Measurements from ENCODE around the gene SLC1A3.

Gene SLC1A3

DNA sequence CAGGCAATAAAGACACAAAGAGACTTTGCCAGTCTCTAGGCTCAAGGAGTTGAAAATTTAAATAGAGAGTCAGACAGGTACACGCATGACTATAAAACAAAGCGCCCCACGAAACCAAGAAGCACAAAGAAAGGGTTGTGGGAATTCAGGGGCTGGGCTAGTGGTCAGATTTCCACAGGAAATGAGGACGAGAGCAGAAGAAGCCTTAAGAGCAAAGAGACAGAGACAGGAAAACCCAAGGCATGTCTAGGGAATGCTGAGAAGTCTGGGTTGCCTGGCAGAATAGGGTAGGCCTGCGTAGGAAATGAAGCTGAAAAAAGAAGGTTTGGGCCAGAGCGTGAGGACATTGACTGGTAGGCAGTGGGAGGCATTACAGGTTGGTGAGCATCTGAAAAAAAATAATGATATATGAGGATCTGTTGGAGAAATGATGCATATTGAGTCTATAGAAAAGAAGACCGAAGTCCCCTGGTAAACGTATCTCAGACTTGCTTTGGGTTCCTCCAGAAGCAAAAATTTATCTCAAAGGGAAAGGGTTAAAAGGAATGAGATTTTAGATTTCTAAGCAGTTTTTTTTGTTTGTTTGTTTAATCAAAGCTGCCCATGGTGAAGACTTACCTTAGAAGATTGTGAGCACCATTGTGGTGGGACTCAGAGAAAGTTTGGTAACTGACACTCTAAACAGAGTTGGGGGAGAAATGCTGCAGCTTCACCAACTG lies 51.8 kb downstream of the SLC1A3 start:
- no peak for DNase-seq

DNA sequence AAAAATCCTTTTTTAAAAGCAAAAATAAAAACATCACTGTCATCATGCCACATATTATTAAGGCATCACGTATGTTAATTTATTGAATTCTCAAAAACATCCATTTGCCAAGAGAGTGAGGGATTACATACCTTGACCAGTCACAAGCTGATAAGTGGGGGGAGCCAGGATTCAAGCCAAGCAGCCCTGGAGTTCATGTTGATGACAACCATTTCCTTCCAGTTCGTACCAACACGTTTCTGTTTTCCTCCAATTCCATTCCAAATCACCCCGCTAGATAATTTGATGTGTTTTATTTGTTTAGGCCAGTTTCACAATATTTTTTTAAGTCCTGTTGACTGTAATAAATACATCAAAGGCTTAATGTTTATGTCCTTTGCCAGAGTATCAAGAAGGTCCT lies 53.0 kb downstream of the SLC1A3 start:
- no peak for DNase-seq

DNA sequence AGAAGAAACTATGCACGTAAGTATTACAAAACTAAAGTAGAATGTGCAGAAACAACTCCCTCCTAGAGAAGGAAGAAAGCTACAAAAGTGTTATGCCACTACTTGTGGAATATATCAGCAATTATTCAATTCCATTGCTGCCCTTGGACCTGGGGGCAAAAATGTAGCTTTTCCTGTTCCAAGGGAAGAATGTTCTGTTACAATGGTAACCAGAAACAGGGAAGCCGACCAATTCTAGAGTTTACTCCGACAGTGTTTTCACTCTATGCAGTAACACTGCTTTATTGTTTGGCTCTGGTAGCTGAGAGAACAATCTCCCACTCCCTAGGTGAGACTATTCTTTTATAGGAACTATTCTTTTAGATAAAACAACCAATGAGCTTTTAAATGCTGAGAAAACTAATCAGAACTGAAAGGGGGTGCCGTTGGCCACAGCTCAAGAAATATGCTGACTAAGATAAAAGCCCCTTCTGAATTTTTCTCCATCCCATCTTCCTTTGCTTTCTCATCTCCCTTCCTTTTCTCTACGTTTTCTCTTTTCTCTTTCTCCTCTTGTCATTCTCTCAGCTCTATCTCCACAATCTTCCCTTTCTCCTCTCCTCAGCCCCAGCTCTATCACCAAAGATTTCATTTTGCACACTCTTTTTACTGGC lies 54.1 kb downstream of the SLC1A3 start:
- no peak for DNase-seq

DNA sequence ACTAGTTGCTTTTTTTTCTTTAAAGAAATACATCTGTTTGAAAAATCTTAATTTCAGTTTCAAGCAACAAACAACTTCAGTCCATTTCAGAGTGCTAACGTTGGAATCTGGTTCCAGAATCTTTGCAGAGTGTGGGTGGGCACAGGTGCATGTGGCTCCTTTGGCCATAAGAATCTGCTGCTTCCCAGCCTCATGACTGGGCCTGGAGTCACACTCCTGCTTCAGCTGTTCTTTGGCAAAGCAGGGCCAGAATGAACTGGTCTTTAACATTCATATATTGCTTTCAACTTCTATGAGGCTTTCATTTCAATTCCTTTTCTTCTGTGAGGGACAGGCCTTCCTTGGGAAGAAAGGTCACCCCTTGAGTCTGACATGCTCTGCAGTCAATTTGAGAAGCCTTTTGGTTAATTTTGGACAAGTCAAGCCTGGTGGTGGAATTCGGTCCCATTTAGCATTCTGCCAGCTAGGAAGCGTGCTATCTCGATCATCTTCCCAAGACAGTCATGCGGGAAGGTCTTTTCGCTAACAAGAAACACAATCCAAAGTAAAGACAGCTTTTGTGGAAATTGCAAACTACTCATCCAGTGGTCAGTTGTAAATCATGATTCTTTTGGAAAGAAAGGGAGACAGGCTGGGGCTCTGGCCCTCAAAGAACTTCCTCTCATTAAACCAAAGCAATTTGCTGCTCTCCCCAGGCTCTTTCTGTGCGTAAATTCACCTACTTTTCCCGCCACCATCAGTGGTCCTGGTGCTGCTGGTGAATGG lies 55.2 kb downstream of the SLC1A3 start:
- DNase-seq, result no peak

DNA sequence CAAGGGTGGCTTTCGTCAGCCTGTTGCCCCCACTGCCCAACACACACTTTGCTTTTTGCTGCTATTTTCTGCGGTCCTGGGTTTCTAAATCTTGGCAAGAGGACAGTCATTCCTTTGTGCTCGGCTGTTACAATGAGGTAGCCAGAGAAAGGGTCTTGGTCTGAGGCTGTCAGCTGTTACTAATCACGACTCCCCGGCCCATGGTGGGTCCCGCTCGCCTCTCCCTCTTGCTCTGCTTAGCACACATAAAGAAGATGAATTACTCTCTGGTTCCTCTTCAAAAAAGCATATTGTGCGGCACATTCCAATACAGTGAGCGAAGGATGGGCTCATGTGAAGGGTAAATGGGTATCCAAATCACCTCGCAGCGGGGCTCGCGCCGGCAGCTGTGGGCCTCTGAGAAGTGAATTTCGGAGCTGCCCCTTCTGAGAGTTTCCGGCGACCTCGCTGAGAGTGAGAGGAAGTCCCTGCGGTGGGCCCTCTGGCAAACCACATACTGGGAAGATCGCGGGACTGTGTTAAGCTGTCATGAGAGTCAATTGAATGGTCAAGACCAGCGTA lies 56.0 kb downstream of the SLC1A3 start:
- DNase-seq, result no peak

DNA sequence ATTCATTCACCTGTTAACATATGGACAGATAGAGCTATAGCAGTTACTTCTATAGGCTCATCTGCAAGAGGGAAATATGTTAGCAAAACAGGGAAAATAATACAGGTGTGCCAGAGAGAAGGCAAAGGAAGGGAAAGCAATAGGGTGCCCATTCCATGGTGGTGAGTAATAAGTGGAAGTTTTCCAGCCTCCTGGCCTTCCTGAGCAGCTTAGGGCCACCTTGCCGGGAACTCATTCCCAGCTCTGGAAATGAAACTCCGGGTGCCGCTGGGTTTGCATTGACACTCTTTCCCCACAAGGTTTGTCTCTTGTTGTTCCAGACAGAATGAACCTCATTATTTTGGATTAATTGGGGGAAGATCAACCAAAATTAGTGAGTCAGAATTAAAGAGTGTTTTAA lies 58.4 kb downstream of the SLC1A3 start:
- no peak for DNase-seq

DNA sequence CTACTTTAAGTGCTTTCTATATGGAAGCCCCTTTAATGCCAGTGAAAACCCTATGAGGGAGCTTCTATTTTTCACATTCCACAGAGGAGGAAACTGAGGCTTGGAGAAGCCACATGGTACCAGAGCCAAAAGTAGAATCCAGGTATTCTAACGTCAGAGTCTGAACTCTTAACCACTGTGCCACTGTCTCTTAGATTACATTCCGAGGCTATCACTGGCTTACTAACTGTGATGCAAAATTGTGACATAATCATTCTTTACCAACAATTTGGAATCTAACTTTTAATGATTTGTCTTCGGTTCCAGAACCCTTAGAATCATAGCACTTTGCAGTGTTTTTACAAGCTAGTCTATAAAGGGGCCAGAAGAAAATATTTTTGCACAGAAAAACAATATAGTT lies 59.2 kb downstream of the SLC1A3 start:
- DNase-seq, result no peak

DNA sequence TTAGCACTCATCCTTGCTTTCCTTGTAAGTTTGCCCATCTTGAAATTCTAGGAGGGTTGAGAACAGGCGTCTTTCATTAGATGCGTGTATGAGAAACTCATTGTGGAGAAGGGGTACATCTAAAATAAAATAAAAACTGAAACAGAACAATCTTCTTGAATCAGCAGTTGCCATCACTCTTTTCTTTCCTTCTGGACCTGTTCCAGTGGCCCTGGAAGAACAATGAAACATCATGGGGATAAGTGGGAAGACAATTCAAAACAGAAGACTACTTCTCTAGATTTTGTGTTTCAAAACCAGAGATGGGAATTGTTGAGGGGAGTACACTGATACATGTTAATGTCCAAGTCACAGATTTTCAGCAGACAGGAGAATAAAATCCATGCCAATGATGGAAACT lies 59.9 kb downstream of the SLC1A3 start:
- DNase-seq, result no peak

DNA sequence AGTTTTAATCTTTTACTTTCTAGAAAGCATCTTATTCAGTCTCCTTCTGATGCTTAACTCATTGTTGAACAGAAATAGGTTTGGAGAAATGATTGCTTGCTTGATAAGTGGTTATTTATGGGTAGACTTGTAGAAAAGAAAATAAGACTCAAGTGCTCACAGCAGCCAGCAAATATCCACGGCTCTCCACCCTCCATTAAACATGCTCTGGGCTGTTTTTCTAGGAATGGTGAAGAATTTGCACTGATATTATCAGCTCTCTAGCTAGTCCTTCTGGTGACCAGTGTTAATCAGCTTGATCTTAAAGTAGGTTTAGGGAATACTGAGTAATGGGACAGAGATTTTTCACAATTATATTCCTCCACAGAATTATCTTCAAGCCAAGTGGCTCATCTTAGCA lies 60.6 kb downstream of the SLC1A3 start:
- no peak for DNase-seq

DNA sequence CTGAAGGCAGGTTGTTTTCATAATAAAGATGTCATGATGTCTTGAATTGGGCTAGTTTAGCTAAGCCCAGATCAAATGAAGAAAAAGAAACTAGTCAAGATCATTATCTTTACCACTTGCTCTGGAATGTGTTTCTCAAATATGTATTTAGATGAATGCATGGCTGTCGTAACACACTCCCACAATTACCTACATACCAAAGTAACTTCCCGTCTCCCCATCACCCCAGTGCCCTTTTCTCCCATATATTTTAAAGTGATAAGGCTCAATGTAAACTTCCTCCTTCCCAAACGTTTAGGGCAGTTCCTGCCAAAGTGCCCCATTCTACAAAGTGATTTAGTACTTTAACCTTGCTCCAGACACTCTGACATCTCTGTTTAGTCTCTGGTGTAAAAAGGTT lies 61.4 kb downstream of the SLC1A3 start:
- no peak for DNase-seq

DNA sequence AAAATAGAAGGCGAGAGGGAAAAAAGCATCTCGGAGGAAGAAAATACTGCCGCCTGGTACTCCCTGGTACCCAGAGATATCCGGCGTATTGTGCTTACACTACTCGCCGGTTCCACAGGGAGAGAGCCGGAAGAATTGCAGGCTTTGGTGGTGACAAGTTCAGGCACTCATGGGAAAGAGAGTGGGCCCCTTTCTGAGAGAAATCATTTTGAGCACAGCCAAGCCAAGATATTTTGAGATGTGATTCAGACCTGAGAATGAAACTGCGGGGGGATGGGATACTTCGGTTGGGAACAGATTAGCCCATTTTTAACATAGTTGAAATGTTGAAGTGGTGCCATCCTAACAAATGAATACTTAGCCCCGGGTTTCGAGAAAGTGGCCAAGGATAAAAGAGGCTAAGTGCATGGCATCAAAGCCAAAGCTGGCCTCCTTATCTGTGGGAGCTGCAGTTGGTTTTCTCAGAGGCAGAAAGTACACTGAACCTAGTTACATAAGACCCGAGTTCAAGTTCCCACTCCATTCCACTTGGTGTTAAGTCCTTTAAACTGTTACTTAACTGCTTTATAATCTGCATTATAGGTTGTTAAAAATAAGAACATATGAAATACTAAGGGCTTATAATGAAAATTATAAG lies 62.7 kb downstream of the SLC1A3 start:
- DNase-seq, result no peak

DNA sequence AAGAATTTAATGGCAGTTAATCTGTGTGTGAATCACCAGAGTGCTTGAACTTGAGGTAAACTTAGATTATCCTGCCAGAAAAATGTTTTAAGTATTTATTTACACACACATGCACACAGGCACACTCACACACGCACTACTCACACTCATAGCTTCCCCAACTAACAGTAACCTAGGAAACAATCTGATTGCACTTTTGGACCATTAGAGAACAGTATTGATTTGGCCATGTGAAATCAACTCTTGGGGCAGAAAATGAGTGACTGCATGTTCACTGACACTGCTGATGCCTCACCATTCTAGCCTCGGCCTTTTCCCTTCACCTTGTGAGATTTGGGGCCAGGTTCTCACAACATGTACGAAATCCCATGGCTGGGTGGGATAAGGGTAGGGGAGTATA lies 64.1 kb downstream of the SLC1A3 start:
- no peak for DNase-seq

DNA sequence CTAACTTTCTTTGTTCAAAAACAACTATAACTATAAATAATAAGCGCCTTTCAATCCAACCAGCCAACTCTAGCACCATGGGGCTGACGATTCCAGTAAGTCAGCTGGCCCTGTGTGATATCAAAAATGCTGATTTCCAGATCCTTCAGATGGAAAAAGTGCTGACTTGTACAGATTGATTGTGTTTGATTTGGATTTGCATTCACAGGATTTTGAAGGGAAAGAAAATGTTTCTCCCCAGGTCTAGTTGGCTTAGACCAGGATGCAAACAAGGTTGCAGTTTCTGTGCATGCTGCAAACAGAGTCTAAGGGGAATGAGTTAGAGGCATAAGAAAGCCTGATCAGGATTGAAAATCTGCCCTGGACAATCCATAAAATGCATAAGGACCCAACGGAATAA lies 68.9 kb downstream of the SLC1A3 start:
- no peak for DNase-seq

DNA sequence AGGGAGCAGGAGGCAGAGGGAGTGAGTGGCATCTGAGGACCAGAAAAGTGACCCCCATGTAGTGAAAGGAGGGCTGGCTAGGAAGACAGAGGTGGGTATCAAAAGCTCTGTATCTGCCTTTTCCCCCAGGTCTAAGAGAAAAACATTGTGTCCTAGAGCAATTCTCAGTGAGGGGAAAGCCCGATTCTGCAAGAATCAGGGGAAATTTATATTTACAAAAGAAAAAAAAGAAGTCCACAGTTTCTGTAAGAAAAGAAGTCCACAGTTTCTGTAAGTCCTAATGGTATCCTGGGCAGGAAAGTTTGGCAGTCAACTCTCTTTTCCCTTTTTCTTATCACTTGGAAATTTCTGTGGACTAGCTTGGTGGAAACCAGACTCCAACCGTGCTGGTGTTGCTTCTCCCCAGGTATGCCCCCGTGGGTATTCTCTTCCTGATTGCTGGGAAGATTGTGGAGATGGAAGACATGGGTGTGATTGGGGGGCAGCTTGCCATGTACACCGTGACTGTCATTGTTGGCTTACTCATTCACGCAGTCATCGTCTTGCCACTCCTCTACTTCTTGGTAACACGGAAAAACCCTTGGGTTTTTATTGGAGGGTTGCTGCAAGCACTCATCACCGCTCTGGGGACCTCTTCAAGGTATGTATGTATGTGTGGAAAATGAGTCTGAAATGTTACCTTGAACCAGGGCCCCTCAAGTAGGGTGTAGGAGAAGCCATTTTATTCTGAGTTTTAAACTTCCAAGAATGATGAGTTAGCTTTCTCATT lies 73.0 kb downstream of the SLC1A3 start:
- DNase-seq, result no peak

DNA sequence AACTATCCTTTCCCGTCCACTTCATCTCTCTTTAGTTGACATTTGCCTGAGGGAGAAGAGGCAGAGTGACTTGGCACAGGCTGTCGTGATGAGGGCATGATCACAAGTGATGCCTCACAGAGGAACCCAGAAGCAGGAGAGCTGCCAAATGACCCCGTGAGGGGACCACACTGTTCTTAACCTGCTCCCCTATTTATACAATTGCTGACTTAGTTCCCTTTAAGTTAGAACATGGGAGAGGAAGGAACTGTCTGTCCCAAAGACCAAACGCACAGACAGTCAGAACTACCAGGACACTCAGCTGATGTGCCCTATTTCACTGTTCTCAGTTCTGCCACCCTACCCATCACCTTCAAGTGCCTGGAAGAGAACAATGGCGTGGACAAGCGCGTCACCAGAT lies 73.7 kb downstream of the SLC1A3 start:
- no peak for DNase-seq

DNA sequence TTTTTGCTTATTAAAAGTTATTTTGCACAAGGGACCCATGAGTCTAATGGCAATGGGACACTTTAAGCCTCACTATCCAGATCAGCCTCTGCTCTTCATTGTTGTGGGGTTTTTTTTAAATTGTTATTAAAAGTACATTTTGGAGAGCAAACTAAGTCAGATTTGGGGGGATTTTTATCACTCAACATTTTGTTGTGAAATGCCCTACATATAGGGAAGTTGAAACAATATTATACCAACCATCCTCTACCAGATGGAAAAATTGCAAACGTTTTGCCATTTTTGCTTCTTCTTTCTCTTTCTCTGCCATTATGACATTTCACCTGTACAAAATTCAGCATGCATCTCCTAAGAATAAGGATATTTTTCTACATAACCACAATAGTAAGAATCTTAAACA lies 75.3 kb downstream of the SLC1A3 start:
- DNase-seq, result no peak

DNA sequence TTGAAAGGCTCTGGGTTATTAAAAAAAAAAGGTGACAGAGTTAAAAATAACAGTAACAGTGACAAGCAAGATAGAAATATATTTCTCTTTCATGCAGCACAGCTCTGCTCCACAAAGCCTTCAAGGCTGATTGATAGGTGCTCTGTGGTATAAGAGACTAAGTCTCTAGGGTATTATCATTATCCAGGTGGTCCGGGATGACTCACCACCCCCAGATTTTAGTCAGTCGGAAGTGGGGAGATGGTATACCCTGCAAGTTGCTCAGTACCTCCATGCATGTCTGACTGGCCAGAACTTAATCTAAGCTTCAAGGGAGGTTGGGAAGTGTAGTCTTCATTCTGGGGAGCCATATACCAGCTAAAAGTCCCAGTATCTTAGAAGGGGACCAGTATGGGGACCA lies 76.1 kb downstream of the SLC1A3 start:
- no peak for DNase-seq

DNA sequence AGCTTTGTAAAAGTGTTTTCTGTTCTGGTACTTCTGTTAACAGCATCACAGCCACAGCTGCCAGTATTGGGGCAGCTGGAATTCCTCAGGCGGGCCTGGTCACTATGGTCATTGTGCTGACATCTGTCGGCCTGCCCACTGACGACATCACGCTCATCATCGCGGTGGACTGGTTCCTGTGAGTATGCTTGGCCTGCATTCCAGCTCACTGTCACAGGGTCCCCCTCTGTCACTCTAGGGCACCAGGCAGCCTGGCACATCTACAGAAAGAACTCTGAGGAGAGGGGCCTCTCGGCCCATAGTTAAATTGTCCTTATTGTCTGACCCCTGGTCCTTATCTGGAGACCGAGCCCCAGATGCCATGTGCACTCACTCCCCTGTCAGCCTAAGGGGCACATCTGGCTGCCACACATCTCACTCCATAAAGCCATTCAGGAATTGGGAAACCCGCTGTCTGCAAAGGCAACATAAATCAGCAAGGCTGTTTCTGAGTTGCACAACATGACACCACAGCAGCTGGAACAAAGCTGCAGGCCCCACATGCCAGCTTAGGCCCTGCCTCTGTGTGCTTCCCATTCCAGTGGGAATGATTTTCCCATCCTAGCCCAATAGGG lies 77.5 kb downstream of the SLC1A3 start:
- no peak for DNase-seq

DNA sequence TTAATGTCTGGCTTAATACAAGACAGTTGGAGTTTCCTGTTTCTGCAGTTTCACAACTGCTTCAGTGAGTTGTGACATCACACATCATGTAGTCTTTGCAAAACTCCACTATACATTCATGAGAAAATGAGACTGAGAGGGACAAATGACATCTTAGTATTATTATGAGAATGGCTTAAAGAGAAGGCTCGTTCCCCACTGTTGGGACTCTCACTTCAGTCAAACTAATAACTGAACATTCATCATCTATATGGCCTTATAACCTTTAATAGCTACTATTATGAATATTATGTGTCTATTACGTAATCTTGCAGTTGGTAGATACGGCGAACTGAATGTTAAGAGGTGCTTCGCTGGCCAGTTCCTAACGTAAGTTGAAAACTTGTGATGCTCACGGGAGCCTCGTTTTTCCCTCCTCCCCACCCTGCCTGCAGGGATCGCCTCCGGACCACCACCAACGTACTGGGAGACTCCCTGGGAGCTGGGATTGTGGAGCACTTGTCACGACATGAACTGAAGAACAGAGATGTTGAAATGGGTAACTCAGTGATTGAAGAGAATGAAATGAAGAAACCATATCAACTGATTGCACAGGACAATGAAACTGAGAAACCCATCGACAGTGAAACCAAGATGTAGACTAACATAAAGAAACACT lies 79.4 kb downstream of the SLC1A3 start:
- DNase-seq, result no peak

DNA sequence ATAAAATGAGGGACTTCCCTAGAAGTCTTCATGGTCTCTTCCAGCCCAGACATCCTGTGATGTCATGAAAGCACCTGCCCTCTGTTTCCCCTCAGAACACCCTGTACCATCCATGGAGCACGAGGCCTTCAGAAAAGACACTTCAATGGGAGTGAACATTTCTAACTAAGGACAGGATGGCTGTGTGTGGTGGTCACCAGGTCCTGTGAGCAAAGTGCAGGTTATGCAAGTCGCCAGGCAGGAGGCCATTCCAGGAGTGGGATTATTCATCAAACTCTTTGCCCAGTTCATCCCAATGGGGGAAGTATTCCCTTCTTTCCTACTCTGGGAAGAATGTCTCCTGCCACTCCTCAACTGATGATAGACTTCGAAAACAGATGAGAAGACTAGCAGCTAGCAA lies 80.5 kb downstream of the SLC1A3 start:
- DNase-seq, result no peak

DNA sequence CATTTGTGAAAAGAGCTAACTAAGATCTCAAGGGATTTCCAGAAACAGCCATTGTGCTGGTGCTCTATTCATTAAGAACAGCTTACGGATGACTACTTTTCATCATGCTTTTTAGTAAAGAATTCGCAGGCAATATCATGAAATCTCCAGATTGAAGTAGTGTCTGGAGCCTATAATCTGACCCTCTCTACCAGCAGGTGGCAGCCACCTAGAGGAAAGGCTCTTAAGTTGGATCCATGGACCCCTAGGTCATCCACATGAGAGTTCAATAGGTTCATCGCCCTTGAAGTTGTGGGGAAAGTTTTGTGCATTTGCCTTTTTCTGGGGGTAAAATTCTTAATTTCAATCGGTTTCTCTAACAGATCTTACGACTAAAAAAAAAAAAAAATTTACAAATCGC lies 82.3 kb downstream of the SLC1A3 start:
- DNase-seq, result no peak

DNA sequence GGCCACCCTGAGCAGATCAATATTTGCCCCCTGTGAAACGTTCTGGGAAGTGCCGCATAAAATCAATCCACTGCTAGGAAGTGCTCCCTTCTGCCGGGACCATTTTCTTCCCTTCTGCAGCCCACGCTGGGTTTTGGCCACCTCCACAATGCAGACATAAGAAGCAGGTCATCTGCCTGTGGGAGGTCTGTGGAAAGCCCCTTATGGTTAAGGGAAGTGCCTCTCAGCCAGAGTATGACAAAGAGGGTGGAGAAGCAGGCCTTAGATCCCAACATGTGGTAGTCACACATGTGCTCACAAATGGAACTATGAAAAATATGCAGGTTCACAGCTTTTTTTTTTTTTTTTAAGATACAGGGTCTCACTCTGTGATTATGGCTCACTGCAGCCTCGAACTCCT lies 82.8 kb downstream of the SLC1A3 start:
- DNase-seq, result no peak

All from CD4-positive, alpha-beta T cell treated with Interleukin-17A for 4 hours (primary cell).